Measurements from ENCODE around the gene CXorf38. TPM values are rescaled to one million over a fixed set of nuclear protein-coding genes. Genes with fewer than 3 reads are reported as not detected.

The CXorf38 gene
- total RNA-seq, 1 experiment from 2014 or later: 10.5 TPM

DNA sequence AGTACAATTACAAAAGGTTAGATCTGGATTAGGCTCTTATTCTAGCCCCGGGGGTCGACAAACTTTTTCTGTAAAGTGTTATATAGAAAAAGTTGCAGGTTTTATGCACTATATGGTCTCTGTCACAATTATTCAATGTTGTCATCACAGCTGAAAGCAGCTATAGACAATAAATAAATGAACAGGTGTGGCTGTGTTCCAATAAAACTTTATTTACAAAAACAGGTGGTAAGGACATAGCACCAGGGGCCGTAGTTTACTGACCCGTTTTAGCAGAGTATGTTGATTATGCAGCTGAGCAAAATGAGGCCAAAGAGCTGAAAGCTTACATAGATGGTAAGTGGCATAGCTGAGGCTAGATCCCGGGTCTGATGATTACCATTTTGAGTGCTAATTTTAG, 13.0 kb upstream of the CXorf38 start:
- Histone ChIP-seq H3K79me1 (ENCODE audit: insufficient read depth, low read depth, low read length, poor library complexity, severe bottlenecking) (no peaks in the 10 kb centered on the region), H2AFZ (ENCODE audit: low read length) (no peak overlapping the region), H3K23ac (ENCODE audit: insufficient read length, low read depth, low read length) (no peak overlapping the region), H3K4me2 (ENCODE audit: insufficient read depth, insufficient read length, low read length) (no peak overlapping the region), H3K9me3 (ENCODE audit: control insufficient read depth, low read depth, low read length) (no peaks in the 10 kb centered on the region), H3K56ac (ENCODE audit: insufficient read length, low read depth, low read length) (no peak overlapping the region), H3K4ac (ENCODE audit: low read depth, low read length) (no peak overlapping the region), H3K14ac (ENCODE audit: insufficient read depth, low read length) (no peak overlapping the region), H2BK120ac (ENCODE audit: low read depth, low read length, poor library complexity, severe bottlenecking) (no peak overlapping the region), H2BK5ac (ENCODE audit: insufficient read length, low read length) (no peak overlapping the region), H4K8ac (replicated peaks; ENCODE audit: insufficient read length, low read depth, low read length) (no peak overlapping the region), H2BK15ac (ENCODE audit: low read depth, low read length) (no peak overlapping the region), H3K79me2 (ENCODE audit: insufficient read depth, low read length) (no peaks in the 10 kb centered on the region), H3K4me1 (ENCODE audit: insufficient read depth, low read length) (no peaks in the 10 kb centered on the region; the same call in 1 of the 2 replicates), H3K27ac (ENCODE audit: insufficient read length, low read depth, low read length) (no peak overlapping the region), H4K5ac (ENCODE audit: insufficient read length, low read depth, low read length) (no peak overlapping the region), H2BK20ac (ENCODE audit: low read depth, low read length, poor library complexity, severe bottlenecking) (no peak overlapping the region), H3T11ph (ENCODE audit: low read length) (no peak overlapping the region), H3K18ac (ENCODE audit: insufficient read length, low read depth, low read length) (no peak overlapping the region), H4K91ac (ENCODE audit: insufficient read length, low read depth, low read length) (no peak overlapping the region), H4K20me1 (ENCODE audit: control insufficient read depth, insufficient read depth, insufficient read length) (no peaks in the 10 kb centered on the region), H3K9ac (ENCODE audit: extremely low read depth, insufficient read length, low read length) (no peak overlapping the region), H2AK5ac (ENCODE audit: insufficient read length, low read length) (no peak overlapping the region), H3K27me3 (ENCODE audit: insufficient read depth, low read length) (no peaks in the 10 kb centered on the region), H2BK12ac (ENCODE audit: insufficient read length, low read depth, low read length) (no peak overlapping the region), H3K23me2 (ENCODE audit: insufficient read length, low read depth, low read length, poor library complexity, severe bottlenecking) (no peaks in the 10 kb centered on the region)
- DNase-seq: no peak
- Mint-ChIP-seq H3K9me3 (peaks cover 45 to 51% of the 10 kb centered on the region in 2 experiments), H3K4me1 (peaks cover 2 to 5% of the 10 kb centered on the region in 2 experiments; a peak in 1 of 4 replicates), H3K27me3 (ENCODE audit: low read depth) (no peaks in the 10 kb centered on the region), H3K36me3 (ENCODE audit: insufficient read depth in 1 of 3, low read depth in 3 of 3) (peaks cover 41 to 82% (median 67%) of the 10 kb centered on the region in 3 experiments), H3K27ac (no peak overlapping the region), H3K4me3 (no peak overlapping the region)
- TF ChIP-seq, protein P1, sequence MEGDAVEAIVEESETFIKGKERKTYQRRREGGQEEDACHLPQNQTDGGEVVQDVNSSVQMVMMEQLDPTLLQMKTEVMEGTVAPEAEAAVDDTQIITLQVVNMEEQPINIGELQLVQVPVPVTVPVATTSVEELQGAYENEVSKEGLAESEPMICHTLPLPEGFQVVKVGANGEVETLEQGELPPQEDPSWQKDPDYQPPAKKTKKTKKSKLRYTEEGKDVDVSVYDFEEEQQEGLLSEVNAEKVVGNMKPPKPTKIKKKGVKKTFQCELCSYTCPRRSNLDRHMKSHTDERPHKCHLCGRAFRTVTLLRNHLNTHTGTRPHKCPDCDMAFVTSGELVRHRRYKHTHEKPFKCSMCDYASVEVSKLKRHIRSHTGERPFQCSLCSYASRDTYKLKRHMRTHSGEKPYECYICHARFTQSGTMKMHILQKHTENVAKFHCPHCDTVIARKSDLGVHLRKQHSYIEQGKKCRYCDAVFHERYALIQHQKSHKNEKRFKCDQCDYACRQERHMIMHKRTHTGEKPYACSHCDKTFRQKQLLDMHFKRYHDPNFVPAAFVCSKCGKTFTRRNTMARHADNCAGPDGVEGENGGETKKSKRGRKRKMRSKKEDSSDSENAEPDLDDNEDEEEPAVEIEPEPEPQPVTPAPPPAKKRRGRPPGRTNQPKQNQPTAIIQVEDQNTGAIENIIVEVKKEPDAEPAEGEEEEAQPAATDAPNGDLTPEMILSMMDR (conservative IDR thresholded peaks at IDR 0.05): no peak
- no CpG with 5 or more reads among the region's 5 CpGs for WGBS (ENCODE audit: extremely low coverage, insufficient read length, low lambda C conversion rate)
